Caco-2 (cell line): ENCODE data around the gene ABCC1. TPM values are rescaled to one million over a fixed set of nuclear protein-coding genes. Genes with fewer than 3 reads are reported as not detected.
"Not testable (repeated sequence)": the region's sequence is repeated elsewhere in the genome, so short reads cannot be mapped to it uniquely, and the experiment has no call there.

ENCODE experiments used
- BruUV-seq: library from RNA; stranded (reverse); fragments of 400-500 nt; replicated peaks from 2 replicates; lab custom pipeline; 2021; lab: Mats Ljungman, UMichigan
- CTCF ChIA-PET: fragments of 300-600 bp; sonication (Branson Sonifier 250); formaldehyde crosslinking; loops from one replicate; lab custom pipeline; 2022; ENCODE audit warnings: antibody characterized with exemption; lab: Charles Lee
- POLR2A ChIA-PET: fragments of 300-600 bp; sonication (Branson Sonifier 250); formaldehyde crosslinking; loops from one replicate; lab custom pipeline; 2022; ENCODE audit warnings: antibody characterized with exemption; lab: Charles Lee
- DNase-seq, 2 experiments: peaks; one replicate each; pipeline versions ENCODE4 v3.0.0 to v3.0.0-alpha.2; 2020 to 2022
- H3K27me3 ChIP-seq: replicated peaks from 2 replicates; pipeline ENCODE4 v1.6.0; 2011; ENCODE audit warnings: low read length; ENCODE audit not compliant: control insufficient read depth, insufficient read depth
- H3K36me3 ChIP-seq: 2 replicates; pipeline ENCODE4 v1.5.1; 2011; ENCODE audit warnings: low read length; ENCODE audit not compliant: control insufficient read depth, insufficient read depth
- H3K4me1 ChIP-seq: fragments of 250-450 bp; sonication (Bioruptor Pico); 2 replicates; pipeline ENCODE4 v1.5.1; 2020; ENCODE audit warnings: mild to moderate bottlenecking
- H3K4me3 ChIP-seq: 2 replicates; pipeline ENCODE4 v1.5.1; 2011; ENCODE audit warnings: low read depth, mild to moderate bottlenecking, control low read depth, low read length
- H3K9me3 ChIP-seq: fragments of 250-450 bp; sonication (Bioruptor Pico); 2 replicates; pipeline ENCODE4 v1.5.1; 2020; ENCODE audit warnings: mild to moderate bottlenecking, moderate library complexity
- H3K27ac Mint-ChIP-seq: one replicate; pipeline ENCODE4 v1.8.0; 2022; ENCODE audit warnings: mixed read lengths; ENCODE audit not compliant: unreplicated experiment
- H3K27me3 Mint-ChIP-seq: one replicate; pipeline ENCODE4 v1.8.0; 2022; ENCODE audit warnings: mixed read lengths; ENCODE audit not compliant: insufficient read depth, unreplicated experiment
- H3K36me3 Mint-ChIP-seq: one replicate; pipeline ENCODE4 v1.8.0; 2022; ENCODE audit warnings: mild to moderate bottlenecking, mixed read lengths; ENCODE audit not compliant: insufficient read depth, unreplicated experiment
- H3K4me1 Mint-ChIP-seq: one replicate; pipeline ENCODE4 v1.8.0; 2022; ENCODE audit warnings: low read depth, mixed read lengths; ENCODE audit not compliant: unreplicated experiment
- H3K4me3 Mint-ChIP-seq: one replicate; pipeline ENCODE4 v1.8.0; 2022; ENCODE audit warnings: mild to moderate bottlenecking, moderate library complexity, mixed read lengths; ENCODE audit not compliant: unreplicated experiment
- H3K9me3 Mint-ChIP-seq: one replicate; pipeline ENCODE4 v1.8.0; 2022; ENCODE audit warnings: mixed read lengths; ENCODE audit not compliant: unreplicated experiment
- intact Hi-C: fragments of 100-400 bp; cut with micrococcal nuclease; formaldehyde crosslinking; loops from one replicate; pipeline ENCODE4 v1.10.0; 2022; ENCODE audit not compliant: unreplicated experiment
- total RNA-seq: library from RNA; stranded (reverse); gene quantifications from 2 replicates; pipeline ENCODE4 v1.2.3, GENCODE V29; 2022
- TF ChIP-seq, protein P1 (sequence below), 2 experiments: fragments of 200-600 bp in 1 of 2; IDR thresholded peaks; 1 replicate in 1 of 2; 2 replicates in 1 of 2; pipeline versions ENCODE4 v1.5.1 to v1.8.0; 2011 to 2022; ENCODE audit warnings: antibody characterized with exemption in 1 of 2, control low read depth in 1 of 2, inconsistent platforms in 1 of 2, low read depth in 1 of 2, low read length in 1 of 2, mild to moderate bottlenecking in 1 of 2, moderate library complexity in 1 of 2; ENCODE audit not compliant: insufficient read depth in 1 of 2, severe bottlenecking in 1 of 2, unreplicated experiment in 1 of 2

The ABCC1 gene
- total RNA-seq, 1 experiment from 2014 or later, result 22.3 TPM

- Histone ChIP-seq H3K27me3 (no peaks in the 10 kb centered on the region), H3K4me3 (no peak overlapping the region), H3K36me3 (no peaks in the 10 kb centered on the region), H3K4me1 (no peaks in the 10 kb centered on the region), H3K9me3 (no peaks in the 10 kb centered on the region)
- no peaks in the 10 kb centered on the region for H3K27me3 Mint-ChIP-seq
- intact Hi-C loops, result no loop called here
- ChIA-PET POLR2A (no interaction called here), CTCF (no interaction called here)
- TF ChIP-seq, protein P1, sequence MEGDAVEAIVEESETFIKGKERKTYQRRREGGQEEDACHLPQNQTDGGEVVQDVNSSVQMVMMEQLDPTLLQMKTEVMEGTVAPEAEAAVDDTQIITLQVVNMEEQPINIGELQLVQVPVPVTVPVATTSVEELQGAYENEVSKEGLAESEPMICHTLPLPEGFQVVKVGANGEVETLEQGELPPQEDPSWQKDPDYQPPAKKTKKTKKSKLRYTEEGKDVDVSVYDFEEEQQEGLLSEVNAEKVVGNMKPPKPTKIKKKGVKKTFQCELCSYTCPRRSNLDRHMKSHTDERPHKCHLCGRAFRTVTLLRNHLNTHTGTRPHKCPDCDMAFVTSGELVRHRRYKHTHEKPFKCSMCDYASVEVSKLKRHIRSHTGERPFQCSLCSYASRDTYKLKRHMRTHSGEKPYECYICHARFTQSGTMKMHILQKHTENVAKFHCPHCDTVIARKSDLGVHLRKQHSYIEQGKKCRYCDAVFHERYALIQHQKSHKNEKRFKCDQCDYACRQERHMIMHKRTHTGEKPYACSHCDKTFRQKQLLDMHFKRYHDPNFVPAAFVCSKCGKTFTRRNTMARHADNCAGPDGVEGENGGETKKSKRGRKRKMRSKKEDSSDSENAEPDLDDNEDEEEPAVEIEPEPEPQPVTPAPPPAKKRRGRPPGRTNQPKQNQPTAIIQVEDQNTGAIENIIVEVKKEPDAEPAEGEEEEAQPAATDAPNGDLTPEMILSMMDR (IDR thresholded peaks at IDR 0.05; ENCODE audit: insufficient read depth in 1 of 2, low read depth in 1 of 2, low read length in 1 of 2, severe bottlenecking in 1 of 2, unreplicated experiment in 1 of 2), result no peak
- no peak for DNase-seq
- peaks cover 44% of the 10 kb centered on the region for H3K36me3 Mint-ChIP-seq
- no peaks in the 10 kb centered on the region for H3K4me1 Mint-ChIP-seq
- no peak overlapping the region for H3K4me3 Mint-ChIP-seq
- H3K27ac Mint-ChIP-seq, result no peak overlapping the region
- no TSS peak for BruUV-seq
- H3K9me3 Mint-ChIP-seq, result no peaks in the 10 kb centered on the region
These were observed 151.2 kb downstream of the ABCC1 start for GRCh38 chr16:16100631-16101030.

DNA sequence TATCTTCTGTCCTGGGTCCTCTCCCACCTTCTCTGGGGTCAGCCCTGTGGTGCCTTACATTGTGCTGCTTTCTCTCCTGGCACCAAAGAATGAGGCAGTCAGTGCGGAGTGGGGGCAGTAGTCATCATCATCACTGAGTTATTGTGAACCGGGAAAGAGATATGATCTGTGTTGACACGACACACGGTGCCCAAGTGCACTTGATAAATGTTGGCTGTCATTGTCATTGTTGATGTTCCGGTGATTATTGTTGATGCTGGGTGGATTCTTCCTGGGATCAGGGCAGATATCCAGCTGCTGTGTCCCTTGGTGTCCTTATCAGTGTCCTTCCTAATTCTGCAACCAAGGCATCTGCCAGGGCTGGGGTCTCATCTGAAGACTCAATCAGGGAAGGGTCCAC lies 152.2 kb downstream of the ABCC1 start:
- ChIA-PET POLR2A (no interaction called here), CTCF (no interaction called here)
- H3K36me3 Mint-ChIP-seq, result peaks cover 46% of the 10 kb centered on the region
- Histone ChIP-seq H3K4me3 (no peak overlapping the region), H3K9me3 (no peaks in the 10 kb centered on the region), H3K36me3 (no peaks in the 10 kb centered on the region), H3K4me1 (no peaks in the 10 kb centered on the region), H3K27me3 (no peaks in the 10 kb centered on the region)
- DNase-seq, result no peak
- intact Hi-C loops, result no loop called here
- H3K4me3 Mint-ChIP-seq, result no peak overlapping the region
- TF ChIP-seq, protein P1 (IDR thresholded peaks at IDR 0.05; ENCODE audit: insufficient read depth in 1 of 2, low read depth in 1 of 2, low read length in 1 of 2, severe bottlenecking in 1 of 2, unreplicated experiment in 1 of 2), result no peak
- no peaks in the 10 kb centered on the region for H3K4me1 Mint-ChIP-seq
- H3K9me3 Mint-ChIP-seq, result no peaks in the 10 kb centered on the region
- no peak overlapping the region for H3K27ac Mint-ChIP-seq
- BruUV-seq, result no TSS peak
- H3K27me3 Mint-ChIP-seq, result no peaks in the 10 kb centered on the region

DNA sequence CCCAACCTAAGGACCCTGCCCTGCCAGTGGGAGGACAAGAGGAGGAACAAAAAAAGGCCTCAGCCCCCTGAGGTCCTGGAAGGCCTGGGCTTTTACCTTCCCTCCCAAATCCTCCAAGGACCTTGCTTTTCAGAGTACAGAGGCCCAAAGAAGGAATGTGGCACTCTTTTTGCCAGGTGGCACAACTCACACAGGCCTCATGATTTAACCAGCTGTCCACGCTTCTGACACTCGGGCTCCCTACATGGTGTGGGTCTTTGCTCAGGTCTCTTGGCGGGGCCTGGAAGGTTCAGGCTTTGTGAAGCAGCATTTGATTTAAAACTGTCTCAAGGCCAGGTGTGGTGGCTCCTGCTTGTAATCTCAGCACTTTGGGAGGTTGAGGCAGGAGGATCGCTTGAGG lies 153.3 kb downstream of the ABCC1 start:
- no peaks in the 10 kb centered on the region for H3K36me3 ChIP-seq
- H3K4me3 ChIP-seq, result no peak overlapping the region
- Mint-ChIP-seq H3K9me3 (no peaks in the 10 kb centered on the region), H3K36me3 (peaks cover 41% of the 10 kb centered on the region), H3K4me3 (no peak overlapping the region), H3K27ac (no peak overlapping the region), H3K4me1 (no peaks in the 10 kb centered on the region), H3K27me3 (no peaks in the 10 kb centered on the region)
- DNase-seq, result no peak
- H3K4me1 ChIP-seq, result no peaks in the 10 kb centered on the region
- intact Hi-C loops, result no loop called here
- H3K27me3 ChIP-seq, result no peaks in the 10 kb centered on the region
- H3K9me3 ChIP-seq, result no peaks in the 10 kb centered on the region
- CTCF ChIA-PET, result no interaction called here
- no TSS peak for BruUV-seq
- POLR2A ChIA-PET, result no interaction called here
- TF ChIP-seq, protein P1 (IDR thresholded peaks at IDR 0.05; ENCODE audit: insufficient read depth in 1 of 2, low read depth in 1 of 2, low read length in 1 of 2, severe bottlenecking in 1 of 2, unreplicated experiment in 1 of 2), result no peak

GRCh38 chr16:16104132-16104803 lies 154.9 kb downstream of the ABCC1 start:
- BruUV-seq, H3K27me3 ChIP-seq, POLR2A ChIA-PET, H3K4me1 Mint-ChIP-seq, H3K27me3 Mint-ChIP-seq, H3K4me1 ChIP-seq, H3K4me3 ChIP-seq, intact Hi-C loops, DNase-seq, CTCF ChIA-PET, H3K36me3 ChIP-seq, H3K9me3 ChIP-seq, H3K4me3 Mint-ChIP-seq, H3K9me3 Mint-ChIP-seq, H3K27ac Mint-ChIP-seq: not testable (repeated sequence)
- H3K36me3 Mint-ChIP-seq, result peaks cover 41% of the 10 kb centered on the region

DNA sequence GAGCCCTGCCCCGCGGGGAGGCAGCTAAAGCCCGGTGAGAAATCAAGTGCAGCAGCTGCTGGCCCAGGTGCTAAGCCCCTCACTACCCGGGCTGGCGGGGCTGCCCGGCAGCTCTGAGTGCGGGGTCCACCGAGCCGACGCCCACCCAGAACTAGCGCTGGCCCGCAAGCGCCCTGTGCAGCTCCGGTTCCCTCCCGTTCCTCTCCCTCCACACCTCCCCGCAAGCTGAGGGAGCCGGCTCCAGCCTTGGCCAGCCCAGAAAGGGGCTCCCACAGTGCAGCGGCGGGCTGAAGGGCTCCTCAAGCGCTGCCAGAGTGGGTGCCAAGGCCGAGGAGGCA lies 155.4 kb downstream of the ABCC1 start:
- intact Hi-C loops, H3K4me1 ChIP-seq, H3K27me3 ChIP-seq, H3K4me3 ChIP-seq, H3K4me1 Mint-ChIP-seq, H3K27ac Mint-ChIP-seq, H3K27me3 Mint-ChIP-seq, POLR2A ChIA-PET, DNase-seq, H3K4me3 Mint-ChIP-seq, H3K9me3 ChIP-seq, BruUV-seq, H3K36me3 ChIP-seq, H3K9me3 Mint-ChIP-seq: not testable (repeated sequence)
- CTCF ChIA-PET, result interaction anchor here (0.5 kb wide), 1 partner anchor 51 kb away, joined by 3 read pairs; no protein-coding TSS in a partner anchor
- H3K36me3 Mint-ChIP-seq, result peaks cover 36% of the 10 kb centered on the region
